ENCODE results near the gene SLC7A1. TPM values are rescaled to one million over a fixed set of nuclear protein-coding genes. Genes with fewer than 3 reads are reported as not detected.

The SLC7A1 gene
- total and polyA plus RNA-seq, 2 of the 8 experiments (the other 6 are each of a cell fraction or from before 2014, with no cell fraction given): 26.8 to 114 TPM

- WGBS, 2 experiments (ENCODE audit: extremely low coverage in 1 of 2, insufficient coverage in 1 of 2, insufficient read length in 1 of 2, insufficient replicate concordance in 2 of 2, low coverage in 1 of 2, low lambda C conversion rate in 2 of 2, missing lambda C conversion rate in 1 of 2): 91% methylated on average over 15 of the region's 17 CpGs; no CpG with 5 or more reads in 1 of the 2 experiments
- H2AFZ ChIP-seq (ENCODE audit: low read length): no peak overlapping the region
- no peak overlapping the region for H3K56ac ChIP-seq (replicated peaks; ENCODE audit: insufficient read length, low read depth, low read length)
- POLR2A ChIA-PET (ENCODE audit: partially characterized antibody): interaction anchor here (1.1 to 3.2 kb wide), 3 partner anchors 10 to 18 kb away, joined by 3 to 18 read pairs (median 10); no protein-coding TSS in a partner anchor
- no peak overlapping the region for H2BK12ac ChIP-seq (ENCODE audit: low read depth, low read length)
- H3K14ac ChIP-seq (ENCODE audit: insufficient read length): no peak overlapping the region
- no peak overlapping the region for H2BK20ac ChIP-seq (ENCODE audit: low read length)
- no peaks in the 10 kb centered on the region for H3K23me2 ChIP-seq (ENCODE audit: low read depth, low read length)
- no peaks in the 10 kb centered on the region; a peak in 1 of 8 replicates for H3K36me3 ChIP-seq (ENCODE audit: control insufficient read depth in 2 of 4, insufficient read depth in 4 of 4, low read length in 3 of 4)
- no peak overlapping the region for H4K5ac ChIP-seq (ENCODE audit: insufficient read length, low read depth, low read length)
- H3K27me3 ChIP-seq (replicated peaks in 1 of 4; ENCODE audit: control insufficient read depth in 3 of 4, extremely low read depth in 1 of 4, insufficient read depth in 3 of 4, low read length in 3 of 4): no peaks in the 10 kb centered on the region
- no peak overlapping the region; a peak in 1 of 7 replicates for H3K9ac ChIP-seq (replicated peaks in 1 of 4; ENCODE audit: extremely low read depth in 1 of 4, low read depth in 3 of 4, low read length in 3 of 4)
- DNase-seq (ENCODE audit: low read depth in 1 of 2, low spot score in 2 of 2): no peak
- H3K9me3 ChIP-seq (ENCODE audit: insufficient read depth in 2 of 2, low read depth in 1 of 2, low read length in 1 of 2): no peaks in the 10 kb centered on the region
- peaks cover 31 to 37% of the 10 kb centered on the region in 2 experiments for H4K20me1 ChIP-seq (replicated peaks in 1 of 2; ENCODE audit: control insufficient read depth in 1 of 2, insufficient read depth in 2 of 2, low read length in 2 of 2)
- H3K79me1 ChIP-seq (ENCODE audit: low read depth, low read length): peaks cover 24% of the 10 kb centered on the region
- no peak overlapping the region for H3K18ac ChIP-seq (ENCODE audit: extremely low read depth, low read length)
- no peak overlapping the region for H3K23ac ChIP-seq (ENCODE audit: insufficient read length)
- H3K79me2 ChIP-seq (ENCODE audit: control insufficient read depth in 1 of 2, insufficient read depth in 2 of 2, low read length in 2 of 2): peaks cover 20 to 100% of the 10 kb centered on the region in 2 experiments
- H2BK5ac ChIP-seq (ENCODE audit: low read depth, low read length): no peak overlapping the region
- no peak overlapping the region for H2AK5ac ChIP-seq (ENCODE audit: low read depth, low read length)
- no peak overlapping the region for H2BK15ac ChIP-seq (ENCODE audit: low read length)
- H3K4ac ChIP-seq (replicated peaks; ENCODE audit: insufficient read length, low read depth, low read length): no peak overlapping the region
- no peak overlapping the region for H4K8ac ChIP-seq (ENCODE audit: extremely low read depth, insufficient read depth, low read length)
- no peak for FAIRE-seq
- H4K91ac ChIP-seq (replicated peaks; ENCODE audit: insufficient read length, low read length): no peak overlapping the region
- H3K4me1 ChIP-seq (replicated peaks in 1 of 4; ENCODE audit: control insufficient read depth in 3 of 4, insufficient read depth in 4 of 4, low read length in 3 of 4): peaks cover 7 to 22% (median 17%) of the 10 kb centered on the region in 4 experiments
- H3K4me3 ChIP-seq (ENCODE audit: extremely low read depth in 1 of 4, insufficient read depth in 2 of 4, low read depth in 3 of 4, low read length in 4 of 4): no peak overlapping the region
- no peak overlapping the region for H3K4me2 ChIP-seq (ENCODE audit: insufficient read depth in 1 of 2, low read depth in 2 of 2, low read length in 2 of 2)
- CTCF ChIA-PET (ENCODE audit: partially characterized antibody): interaction anchor here (1.9 kb wide), 1 partner anchor 8 kb away, joined by 11 read pairs; no protein-coding TSS in a partner anchor
- H2BK120ac ChIP-seq (replicated peaks; ENCODE audit: low read depth, low read length): no peak overlapping the region
- H3K27ac ChIP-seq (ENCODE audit: low read depth, low read length): no peak overlapping the region
- TF ChIP-seq SIX5 (IDR thresholded peaks at IDR 0.05; ENCODE audit: low read depth, low read length) (no peak), RAD21 (IDR thresholded peaks at IDR 0.05 in 1 of 2, conservative IDR thresholded peaks at IDR 0.05 in 1 of 2; ENCODE audit: low read depth in 2 of 2, low read length in 2 of 2) (no peak), EZH2 (IDR thresholded peaks at IDR 0.05; ENCODE audit: low read depth, low read length, severe bottlenecking) (no peak), CBX8 (IDR thresholded peaks at IDR 0.05; ENCODE audit: borderline replicate concordance, low read depth, low read length) (no peak), POLR2AphosphoS5 (IDR thresholded peaks at IDR 0.05; ENCODE audit: low read depth, low read length) (no peak), TAF7 (optimal IDR thresholded peaks at IDR 0.05; ENCODE audit: borderline replicate concordance, low read depth, low read length) (no peak), CEBPB (IDR thresholded peaks at IDR 0.05; ENCODE audit: low read depth, low read length) (no peak), ATF2 (IDR thresholded peaks at IDR 0.05; ENCODE audit: low read length) (no peak), RFX5 (IDR thresholded peaks at IDR 0.05; ENCODE audit: borderline replicate concordance, low read depth, low read length) (no peak), GTF2F1 (IDR thresholded peaks at IDR 0.05; ENCODE audit: borderline replicate concordance, low read depth, low read length) (no peak), SIRT6 (IDR thresholded peaks at IDR 0.05; ENCODE audit: low read length) (no peak)
Observed at GRCh38 chr13:29571876-29572570, 23.5 kb downstream of the SLC7A1 start.

All from H1 (cell line).